ENCODE data around the gene CRABP1.

The CRABP1 gene

DNA sequence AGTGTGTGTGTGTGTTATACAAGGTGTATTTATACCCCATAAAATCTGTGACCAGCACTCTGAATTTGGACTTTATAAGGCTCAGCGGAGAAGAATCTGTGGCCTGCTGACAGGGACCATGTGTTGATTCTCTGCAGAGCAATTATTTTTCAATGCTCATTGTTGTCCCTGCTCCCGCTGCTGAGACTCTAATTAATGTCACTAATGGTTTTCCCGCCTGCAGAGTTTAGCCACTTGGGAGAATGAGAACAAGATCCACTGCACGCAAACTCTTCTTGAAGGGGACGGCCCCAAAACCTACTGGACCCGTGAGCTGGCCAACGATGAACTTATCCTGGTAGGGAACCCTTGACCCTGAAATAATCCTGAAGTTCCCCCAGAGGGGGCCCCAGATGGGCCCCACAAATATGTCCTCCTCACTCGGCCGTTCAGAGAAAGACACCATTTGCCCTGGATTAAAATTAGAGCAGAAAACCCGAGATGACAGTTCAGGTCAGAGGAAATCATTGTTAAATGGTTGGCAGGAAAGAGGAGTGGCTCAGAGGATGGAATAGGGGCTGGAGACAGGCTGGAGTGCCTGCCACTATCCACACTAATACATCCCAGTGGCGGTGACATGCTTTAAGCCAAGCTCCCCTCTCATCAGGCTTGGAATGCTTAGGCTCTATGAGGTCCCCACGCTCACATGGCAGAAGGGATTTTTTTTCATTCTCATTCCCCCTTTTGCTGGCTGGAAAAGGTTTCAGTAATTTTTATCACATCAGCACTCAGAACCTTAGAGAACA lies 3.3 kb downstream of the CRABP1 start:
- H3K4me3 ChIP-seq (replicated peaks; ENCODE audit: low read depth, low read length), result no peak overlapping the region
- DNase-seq (ENCODE audit: low read depth), result no peak
- TF ChIP-seq, protein P1, sequence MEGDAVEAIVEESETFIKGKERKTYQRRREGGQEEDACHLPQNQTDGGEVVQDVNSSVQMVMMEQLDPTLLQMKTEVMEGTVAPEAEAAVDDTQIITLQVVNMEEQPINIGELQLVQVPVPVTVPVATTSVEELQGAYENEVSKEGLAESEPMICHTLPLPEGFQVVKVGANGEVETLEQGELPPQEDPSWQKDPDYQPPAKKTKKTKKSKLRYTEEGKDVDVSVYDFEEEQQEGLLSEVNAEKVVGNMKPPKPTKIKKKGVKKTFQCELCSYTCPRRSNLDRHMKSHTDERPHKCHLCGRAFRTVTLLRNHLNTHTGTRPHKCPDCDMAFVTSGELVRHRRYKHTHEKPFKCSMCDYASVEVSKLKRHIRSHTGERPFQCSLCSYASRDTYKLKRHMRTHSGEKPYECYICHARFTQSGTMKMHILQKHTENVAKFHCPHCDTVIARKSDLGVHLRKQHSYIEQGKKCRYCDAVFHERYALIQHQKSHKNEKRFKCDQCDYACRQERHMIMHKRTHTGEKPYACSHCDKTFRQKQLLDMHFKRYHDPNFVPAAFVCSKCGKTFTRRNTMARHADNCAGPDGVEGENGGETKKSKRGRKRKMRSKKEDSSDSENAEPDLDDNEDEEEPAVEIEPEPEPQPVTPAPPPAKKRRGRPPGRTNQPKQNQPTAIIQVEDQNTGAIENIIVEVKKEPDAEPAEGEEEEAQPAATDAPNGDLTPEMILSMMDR (IDR thresholded peaks at IDR 0.05; ENCODE audit: low read length, missing control alignments), result no peak

DNA sequence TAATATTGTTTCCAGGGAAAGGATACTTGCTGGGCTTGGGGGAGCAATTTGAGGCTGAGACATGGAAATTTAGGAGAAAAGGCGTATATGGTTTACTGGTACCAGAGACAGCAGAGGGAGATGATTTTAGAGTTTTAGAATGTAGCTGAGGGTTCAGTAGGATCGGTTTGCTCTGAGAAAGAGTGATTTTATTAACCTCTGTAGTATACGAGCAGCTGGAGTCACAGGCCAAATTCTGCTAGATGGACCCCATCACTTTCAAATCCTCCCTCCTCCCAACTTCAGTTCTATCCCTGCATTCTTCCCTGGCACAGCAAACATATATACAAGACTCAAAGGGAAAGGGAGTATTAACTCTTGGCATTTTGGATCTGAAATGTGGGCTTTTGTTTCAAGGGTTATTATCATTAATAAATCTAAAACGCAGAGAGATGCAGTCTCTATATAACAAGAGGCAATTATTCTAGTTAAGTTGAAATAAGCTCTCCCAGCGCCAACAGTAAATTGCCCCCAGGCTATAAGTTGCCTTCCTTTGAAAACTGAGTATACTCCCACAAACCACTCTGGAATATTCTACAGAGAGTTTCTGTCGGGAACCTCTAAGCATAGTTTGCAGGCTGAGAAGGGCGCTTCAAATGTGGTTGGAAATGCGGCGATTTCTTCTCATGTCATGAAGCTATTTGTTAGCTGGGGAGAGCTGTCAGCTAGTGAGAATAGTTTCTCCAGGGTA lies 5.4 kb downstream of the CRABP1 start:
- no peak overlapping the region for H3K4me3 ChIP-seq (replicated peaks; ENCODE audit: low read depth, low read length)
- no peak for DNase-seq (ENCODE audit: low read depth)
- TF ChIP-seq, protein P1 (IDR thresholded peaks at IDR 0.05; ENCODE audit: low read length, missing control alignments), result no peak

DNA sequence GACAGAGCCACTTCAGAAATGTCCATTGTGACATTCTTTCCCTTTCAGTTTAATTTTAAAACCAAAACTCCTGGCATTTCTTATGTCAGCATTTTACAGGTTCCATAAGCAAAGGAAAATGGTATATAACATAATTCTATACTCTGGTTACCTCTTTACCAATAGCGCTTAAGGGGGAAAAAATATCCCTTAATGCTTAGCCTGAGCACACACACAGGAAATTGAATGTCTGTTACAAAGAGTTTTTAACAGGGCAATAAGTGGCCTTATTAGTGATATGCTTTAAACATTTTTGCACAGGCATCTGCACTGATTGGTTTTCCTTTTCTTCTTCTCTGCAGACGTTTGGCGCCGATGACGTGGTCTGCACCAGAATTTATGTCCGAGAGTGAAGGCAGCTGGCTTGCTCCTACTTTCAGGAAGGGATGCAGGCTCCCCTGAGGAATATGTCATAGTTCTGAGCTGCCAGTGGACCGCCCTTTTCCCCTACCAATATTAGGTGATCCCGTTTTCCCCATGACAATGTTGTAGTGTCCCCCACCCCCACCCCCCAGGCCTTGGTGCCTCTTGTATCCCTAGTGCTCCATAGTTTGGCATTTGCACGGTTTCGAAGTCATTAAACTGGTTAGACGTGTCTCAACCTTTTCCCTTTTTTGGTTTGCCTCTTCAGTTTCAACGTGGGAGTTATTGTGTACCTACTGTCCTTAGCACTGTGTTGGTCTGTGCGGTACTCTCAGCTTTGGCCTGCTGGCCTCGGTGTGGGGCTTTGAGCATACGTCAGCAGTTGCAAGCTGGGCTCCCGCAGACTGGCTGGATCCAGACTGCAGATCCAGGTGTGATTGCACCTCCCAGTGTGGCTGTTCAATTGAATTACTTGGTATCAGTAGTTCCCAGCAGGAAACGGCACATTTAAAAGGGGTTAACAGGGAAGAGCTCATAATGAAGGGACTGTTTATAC lies 7.7 kb downstream of the CRABP1 start:
- no peak overlapping the region for H3K4me3 ChIP-seq (replicated peaks; ENCODE audit: low read depth, low read length)
- DNase-seq (ENCODE audit: low read depth), result no peak
- TF ChIP-seq, protein P1 (IDR thresholded peaks at IDR 0.05; ENCODE audit: low read length, missing control alignments), result no peak

DNA sequence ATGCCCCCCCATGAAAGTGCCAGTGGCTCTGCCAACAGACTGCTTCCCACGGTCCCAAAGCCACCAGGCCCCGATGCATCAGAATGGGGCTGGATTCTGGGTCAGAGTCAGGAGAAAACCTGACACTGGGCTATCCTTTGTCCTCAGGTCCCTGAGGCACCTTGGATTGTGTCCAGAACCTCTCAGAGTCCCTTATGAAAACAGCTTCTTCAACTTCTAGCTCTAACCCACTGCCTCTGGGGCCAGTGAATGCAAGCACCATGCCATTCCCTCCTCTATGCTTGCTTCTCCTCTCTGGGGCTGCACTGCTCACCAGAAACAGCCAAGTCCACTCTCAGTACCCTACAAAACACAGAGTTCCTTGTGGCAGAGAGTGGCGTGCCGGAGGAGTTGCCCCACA lies 9.9 kb downstream of the CRABP1 start:
- no peak overlapping the region for H3K4me3 ChIP-seq (replicated peaks; ENCODE audit: low read depth, low read length)
- TF ChIP-seq, protein P1 (IDR thresholded peaks at IDR 0.05; ENCODE audit: low read length, missing control alignments), result no peak
- no peak for DNase-seq (ENCODE audit: low read depth)

DNA sequence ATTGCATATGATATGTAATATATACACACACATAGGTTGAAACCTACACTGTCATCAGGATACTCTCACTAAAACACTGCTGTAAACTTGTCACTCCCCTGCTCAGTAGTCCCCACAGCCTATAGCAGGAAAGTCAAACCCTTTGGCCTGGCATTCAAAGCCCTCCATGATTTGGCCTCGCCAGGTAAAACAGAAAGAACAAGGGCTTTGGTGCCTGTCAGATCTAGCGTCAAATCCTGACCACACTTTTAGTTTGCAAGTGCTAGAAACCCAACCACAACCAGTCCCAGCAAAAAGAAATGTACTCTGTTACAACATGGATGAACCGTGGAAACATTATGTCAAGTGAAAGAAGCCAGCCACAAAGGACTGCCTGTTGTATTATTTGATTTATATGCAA lies 11.4 kb downstream of the CRABP1 start:
- TF ChIP-seq, protein P1 (IDR thresholded peaks at IDR 0.05; ENCODE audit: low read length, missing control alignments), result no peak
- no peak overlapping the region for H3K4me3 ChIP-seq (replicated peaks; ENCODE audit: low read depth, low read length)
- no peak for DNase-seq (ENCODE audit: low read depth)

DNA sequence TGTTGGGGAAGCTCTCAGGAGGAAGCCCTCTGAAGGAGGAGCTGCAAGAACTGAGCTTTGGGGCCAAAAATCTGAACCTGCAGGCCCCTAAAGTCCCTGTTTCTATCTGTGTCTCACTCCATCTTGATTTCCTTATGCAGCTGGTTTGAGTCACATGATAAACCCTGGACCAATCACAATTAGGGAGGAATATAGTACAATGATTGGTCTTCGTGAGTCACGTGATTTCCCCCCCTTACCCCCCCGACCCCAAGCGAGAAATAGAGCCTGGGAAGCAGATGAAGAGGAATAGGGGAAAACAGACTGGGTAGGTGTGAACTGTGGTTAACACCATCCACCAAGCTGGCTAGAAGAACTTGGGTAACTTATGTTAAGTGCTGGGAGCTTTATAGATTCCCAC lies 12.9 kb downstream of the CRABP1 start:
- no peak for DNase-seq (ENCODE audit: low read depth)
- H3K4me3 ChIP-seq (replicated peaks; ENCODE audit: low read depth, low read length), result no peak overlapping the region
- TF ChIP-seq, protein P1 (IDR thresholded peaks at IDR 0.05; ENCODE audit: low read length, missing control alignments), result no peak

All from fibroblast of pulmonary artery (primary cell).